ENCODE data around the gene FOXS1. TPM values are rescaled to one million over a fixed set of nuclear protein-coding genes. Genes with fewer than 3 reads are reported as not detected.

FOXS1 gene
- polyA plus RNA-seq, 1 of the 3 experiments (the other 2 are of a cell fraction) = 0.99 TPM

GRCh38 chr20:31846793-31847138 is 1.4 kb upstream of the FOXS1 start:
- Histone ChIP-seq H3K27ac (ENCODE audit: low read depth in 2 of 2, low read length in 1 of 2) (no peak overlapping the region), H3K36me3 (replicated peaks in 1 of 2; ENCODE audit: control insufficient read depth in 1 of 2, insufficient read depth in 2 of 2, low read length in 1 of 2) (no peaks in the 10 kb centered on the region), H3K4me1 (ENCODE audit: control insufficient read depth in 1 of 2, insufficient read depth in 2 of 2, low read depth in 1 of 2, low read length in 1 of 2) (peaks cover 19 to 22% of the 10 kb centered on the region in 2 experiments; a peak in 3 of 4 replicates), H3K4me2 (no peak overlapping the region), H3F3A (replicated peaks; ENCODE audit: insufficient read depth) (peaks cover 1% of the 10 kb centered on the region), H3K9ac (no peak overlapping the region), H3K9me2 (no peaks in the 10 kb centered on the region), H3K9me3 (no peaks in the 10 kb centered on the region), H3K27me3 (ENCODE audit: insufficient read depth) (no peaks in the 10 kb centered on the region; the same call in 1 of the 2 replicates), H4K20me1 (ENCODE audit: insufficient read depth) (no peaks in the 10 kb centered on the region), H3K4me3 (ENCODE audit: low read depth in 2 of 2, low read length in 1 of 2) (peak overlapping the region in 1 of 2 experiments; percentile 53; a peak in 1 of 4 replicates), H3K79me2 (ENCODE audit: insufficient read depth) (no peaks in the 10 kb centered on the region), H2AFZ (ENCODE audit: low read depth) (no peak overlapping the region)
- no peak for DNase-seq
- 0% methylated on average over 2 of the region's 3 CpGs for WGBS (ENCODE audit: low lambda C conversion rate)
- POLR2A ChIA-PET = no interaction called here
- TF ChIP-seq PBX3 (IDR thresholded peaks at IDR 0.05) = no peak
- TF ChIP-seq, protein P1, sequence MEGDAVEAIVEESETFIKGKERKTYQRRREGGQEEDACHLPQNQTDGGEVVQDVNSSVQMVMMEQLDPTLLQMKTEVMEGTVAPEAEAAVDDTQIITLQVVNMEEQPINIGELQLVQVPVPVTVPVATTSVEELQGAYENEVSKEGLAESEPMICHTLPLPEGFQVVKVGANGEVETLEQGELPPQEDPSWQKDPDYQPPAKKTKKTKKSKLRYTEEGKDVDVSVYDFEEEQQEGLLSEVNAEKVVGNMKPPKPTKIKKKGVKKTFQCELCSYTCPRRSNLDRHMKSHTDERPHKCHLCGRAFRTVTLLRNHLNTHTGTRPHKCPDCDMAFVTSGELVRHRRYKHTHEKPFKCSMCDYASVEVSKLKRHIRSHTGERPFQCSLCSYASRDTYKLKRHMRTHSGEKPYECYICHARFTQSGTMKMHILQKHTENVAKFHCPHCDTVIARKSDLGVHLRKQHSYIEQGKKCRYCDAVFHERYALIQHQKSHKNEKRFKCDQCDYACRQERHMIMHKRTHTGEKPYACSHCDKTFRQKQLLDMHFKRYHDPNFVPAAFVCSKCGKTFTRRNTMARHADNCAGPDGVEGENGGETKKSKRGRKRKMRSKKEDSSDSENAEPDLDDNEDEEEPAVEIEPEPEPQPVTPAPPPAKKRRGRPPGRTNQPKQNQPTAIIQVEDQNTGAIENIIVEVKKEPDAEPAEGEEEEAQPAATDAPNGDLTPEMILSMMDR (IDR thresholded peaks at IDR 0.05) = no peak
- no peak for TF ChIP-seq POLR2AphosphoS5 (IDR thresholded peaks at IDR 0.05; ENCODE audit: low read depth, low read length)
- no peak for TF ChIP-seq SIN3A (IDR thresholded peaks at IDR 0.05; ENCODE audit: borderline replicate concordance, low read depth, low read length)
- TF ChIP-seq GATA2 (CRISPR knock-in tag; IDR thresholded peaks at IDR 0.05) = no peak
- TF ChIP-seq RXRA (IDR thresholded peaks at IDR 0.05; ENCODE audit: borderline replicate concordance, low read depth) = no peak
- no peak for TF ChIP-seq MXI1 (IDR thresholded peaks at IDR 0.05; ENCODE audit: low read depth, low read length)
- no peak for TF ChIP-seq JUND (IDR thresholded peaks at IDR 0.05)
- TF ChIP-seq RFX5 (IDR thresholded peaks at IDR 0.05; ENCODE audit: low read length) = no peak
- TF ChIP-seq FOXJ3 (CRISPR knock-in tag; IDR thresholded peaks at IDR 0.05) = no peak
- no peak for TF ChIP-seq RAD21 (IDR thresholded peaks at IDR 0.05; ENCODE audit: low read length)
- TF ChIP-seq ELF1 (IDR thresholded peaks at IDR 0.05) = no peak
- no peak for TF ChIP-seq TEAD4 (IDR thresholded peaks at IDR 0.05; ENCODE audit: borderline replicate concordance, insufficient read depth)
- CTCF ChIA-PET = interaction anchor here (0.7 to 5.4 kb wide), 44 partner anchors 8 to 263 kb away, joined by 3 to 86 read pairs (median 4); partner anchors contain the start of genes DUSP15, MYLK2, PDRG1 and TM9SF4

GRCh38 chr20:31844737-31845299 is 586 bp downstream of the FOXS1 start:
- no peaks in the 10 kb centered on the region for H4K20me1 ChIP-seq (ENCODE audit: insufficient read depth)
- H3K36me3 ChIP-seq (replicated peaks in 1 of 2; ENCODE audit: control insufficient read depth in 1 of 2, insufficient read depth in 2 of 2, low read length in 1 of 2) = no peaks in the 10 kb centered on the region
- H3K9me3 ChIP-seq = no peaks in the 10 kb centered on the region
- CTCF ChIA-PET = interaction anchor here (0.6 to 15.5 kb wide), 10 partner anchors 10 to 282 kb away, joined by 3 to 174 read pairs (median 9); no protein-coding TSS in a partner anchor
- H3K79me2 ChIP-seq (ENCODE audit: insufficient read depth) = no peaks in the 10 kb centered on the region
- WGBS (ENCODE audit: low lambda C conversion rate) = 98% methylated on average over 7 of the region's 28 CpGs
- DNase-seq = no peak
- H3K27me3 ChIP-seq (ENCODE audit: insufficient read depth) = no peaks in the 10 kb centered on the region; the same call in 1 of the 2 replicates
- H3K4me1 ChIP-seq (ENCODE audit: control insufficient read depth in 1 of 2, insufficient read depth in 2 of 2, low read depth in 1 of 2, low read length in 1 of 2) = peaks cover 25 to 31% of the 10 kb centered on the region in 2 experiments; a peak in 3 of 4 replicates
- no peak overlapping the region for H3K4me3 ChIP-seq (ENCODE audit: low read depth in 2 of 2, low read length in 1 of 2)
- no peak overlapping the region for H3K9ac ChIP-seq
- no peak overlapping the region for H2AFZ ChIP-seq (ENCODE audit: low read depth)
- H3F3A ChIP-seq (replicated peaks; ENCODE audit: insufficient read depth) = peaks cover 7% of the 10 kb centered on the region
- POLR2A ChIA-PET = no interaction called here
- no peaks in the 10 kb centered on the region for H3K9me2 ChIP-seq
- TF ChIP-seq GATA2 (CRISPR knock-in tag; IDR thresholded peaks at IDR 0.05) (no peak), RAD21 (IDR thresholded peaks at IDR 0.05; ENCODE audit: low read length) (no peak), EZH2phosphoT487 (IDR thresholded peaks at IDR 0.05; ENCODE audit: borderline replicate concordance, low read depth) (no peak)
- no peak overlapping the region for H3K4me2 ChIP-seq
- no peak overlapping the region for H3K27ac ChIP-seq (ENCODE audit: low read depth in 2 of 2, low read length in 1 of 2)
